GM18870 (cell line): Measurements from ENCODE around the gene MBTPS1.

ENCODE experiments used
- ATAC-seq: cut with Tn5 transposase; IDR thresholded peaks from one replicate; pipeline ENCODE4 v1.9.1; 2021; ENCODE audit warnings: moderate library complexity; ENCODE audit not compliant: unreplicated experiment

The MBTPS1 gene

DNA sequence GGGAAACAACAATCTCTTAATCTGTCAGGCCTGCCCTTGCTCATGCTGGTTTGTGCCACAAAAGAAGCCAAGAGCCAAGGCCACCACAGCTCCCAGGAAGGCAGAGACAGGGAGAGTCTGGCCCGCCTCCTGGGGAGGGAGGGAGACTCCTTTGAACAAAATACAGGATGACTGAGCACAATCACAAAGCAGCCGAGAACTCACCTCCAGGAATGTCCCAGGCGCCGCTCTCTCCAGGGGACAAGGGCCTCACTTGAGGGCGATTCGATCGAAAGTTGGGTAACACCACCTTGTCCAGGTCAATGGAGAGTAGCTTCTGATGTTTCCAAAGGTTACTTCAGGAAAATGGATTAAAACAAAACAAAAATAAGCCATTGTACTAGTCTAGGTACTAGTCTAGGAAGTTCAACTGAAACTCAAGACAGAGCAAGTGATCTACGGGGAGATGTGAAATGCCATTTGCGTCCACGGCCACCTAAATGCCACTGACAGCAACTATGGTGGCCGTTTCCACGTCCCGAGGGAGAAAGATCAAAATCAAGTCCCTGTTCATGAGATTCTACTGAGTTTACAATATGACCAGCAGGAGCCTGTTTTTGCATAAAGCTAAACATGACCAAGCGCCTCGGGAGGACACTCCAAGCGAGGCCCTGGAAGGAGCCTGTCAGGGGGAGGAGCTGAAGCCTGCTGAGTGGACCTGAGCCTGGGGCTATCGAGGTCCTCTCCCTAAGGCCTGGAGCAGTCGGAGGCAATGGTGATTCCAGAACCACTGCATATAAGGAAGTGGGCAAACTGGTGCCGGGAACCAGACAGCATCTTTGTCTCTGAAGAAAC is 60.7 kb downstream of the MBTPS1 start:
- no peak for ATAC-seq

DNA sequence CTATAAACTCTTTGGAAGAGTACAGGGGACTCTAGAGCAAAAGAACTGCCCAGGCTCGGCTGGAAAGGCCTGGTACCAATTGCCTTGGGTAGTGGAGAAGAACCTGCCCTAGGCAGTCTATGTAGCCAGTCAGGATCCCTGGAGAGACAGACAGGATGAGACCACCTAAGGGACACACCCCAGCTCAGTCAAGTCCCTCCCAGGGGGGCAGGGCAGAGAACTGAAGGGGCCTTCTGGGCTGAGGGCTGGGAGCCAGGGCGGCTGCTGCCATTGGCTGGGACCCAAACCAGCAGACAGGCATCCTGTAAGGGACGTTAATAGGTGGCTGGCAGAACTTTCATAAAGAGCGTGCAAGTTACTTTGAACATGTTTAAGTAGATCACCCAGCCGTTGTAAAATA is 61.4 kb downstream of the MBTPS1 start:
- ATAC-seq: no peak

DNA sequence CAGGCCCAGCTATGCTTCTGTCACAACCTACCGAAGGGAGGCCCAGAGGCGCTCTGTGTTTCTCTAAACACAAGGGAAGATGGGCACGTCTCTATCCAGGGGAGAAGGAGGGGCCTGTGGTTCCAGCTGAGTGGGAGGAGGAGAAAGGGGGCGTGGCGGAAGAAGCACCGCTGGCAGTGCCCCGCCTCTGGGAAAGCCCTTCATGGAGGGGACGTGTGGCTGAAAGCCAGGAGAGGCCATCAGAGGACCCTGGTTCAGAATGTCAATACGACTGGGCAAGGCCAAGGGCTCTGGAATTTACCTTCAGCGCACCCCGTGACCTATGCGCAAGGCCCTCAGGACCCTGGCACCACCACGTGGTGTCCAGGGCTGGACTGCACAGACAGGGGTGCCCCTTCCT is 61.8 kb downstream of the MBTPS1 start:
- no peak for ATAC-seq

GRCh38 chr16:84054271-84054670 is 62.5 kb downstream of the MBTPS1 start:
- ATAC-seq: no peak

DNA sequence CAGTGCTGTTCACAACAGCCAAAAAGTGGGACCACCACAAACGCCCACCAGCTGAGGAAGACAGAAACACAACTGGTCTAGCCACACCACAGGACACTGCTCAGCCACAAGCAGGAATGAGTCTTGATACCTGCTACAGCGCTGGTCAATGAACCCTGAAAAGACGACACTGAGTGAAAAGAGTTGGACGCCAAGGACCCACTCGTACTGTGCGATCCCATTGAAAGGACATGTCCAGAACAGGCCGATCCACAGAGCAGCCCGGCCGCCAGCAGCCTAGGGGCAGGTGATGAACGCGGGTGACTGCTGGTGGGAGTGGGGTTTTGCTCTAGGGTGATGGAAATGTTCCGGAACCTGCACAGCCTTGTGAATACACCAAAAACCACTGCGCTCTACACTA is 63.5 kb downstream of the MBTPS1 start:
- no peak for ATAC-seq

DNA sequence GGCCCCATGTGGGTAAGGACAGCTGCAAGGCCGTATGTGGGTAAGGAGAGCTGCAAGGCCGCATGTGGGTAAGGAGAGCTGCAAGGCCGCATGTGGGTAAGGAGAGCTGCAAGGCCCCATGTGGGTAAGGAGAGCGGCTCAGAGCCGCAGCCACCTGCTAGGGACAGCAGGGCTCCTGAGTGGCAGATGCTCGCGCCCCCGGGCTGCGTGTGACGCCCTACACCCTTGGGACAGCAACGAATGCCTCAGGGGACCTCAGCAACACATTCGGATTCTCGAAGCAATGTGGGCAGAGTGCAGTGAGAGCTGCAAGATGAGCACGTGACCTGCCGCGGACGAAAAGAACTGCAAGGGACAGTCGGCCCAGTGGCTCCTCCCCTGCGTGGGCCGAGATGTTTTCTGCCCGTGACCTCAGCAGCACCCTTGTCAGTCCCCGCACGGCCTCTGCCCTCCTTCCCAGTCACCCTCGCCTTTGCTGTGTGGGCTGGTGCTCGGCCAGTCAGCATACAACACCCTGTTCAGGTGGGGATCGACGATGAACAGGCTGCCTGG is 64.6 kb downstream of the MBTPS1 start:
- ATAC-seq: no peak

DNA sequence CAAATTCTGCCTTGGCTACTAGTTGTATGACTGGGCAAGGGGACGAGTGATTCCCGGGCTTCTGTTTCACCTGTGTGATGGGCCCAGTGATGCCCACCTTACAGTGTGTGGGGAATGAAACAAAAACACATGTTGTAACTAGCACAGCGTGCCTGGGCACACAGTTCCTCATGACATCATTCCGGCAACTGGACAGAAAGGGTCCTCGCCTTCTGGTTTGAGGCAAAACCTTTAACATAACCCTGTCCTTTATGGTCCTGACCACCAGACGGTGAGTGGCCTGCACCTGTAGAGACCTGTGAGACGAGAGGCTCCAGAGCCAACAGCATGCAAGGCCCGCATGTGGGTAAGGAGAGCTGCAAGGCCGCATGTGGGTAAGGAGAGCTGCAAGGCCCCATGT is 66.4 kb downstream of the MBTPS1 start:
- ATAC-seq: no peak

DNA sequence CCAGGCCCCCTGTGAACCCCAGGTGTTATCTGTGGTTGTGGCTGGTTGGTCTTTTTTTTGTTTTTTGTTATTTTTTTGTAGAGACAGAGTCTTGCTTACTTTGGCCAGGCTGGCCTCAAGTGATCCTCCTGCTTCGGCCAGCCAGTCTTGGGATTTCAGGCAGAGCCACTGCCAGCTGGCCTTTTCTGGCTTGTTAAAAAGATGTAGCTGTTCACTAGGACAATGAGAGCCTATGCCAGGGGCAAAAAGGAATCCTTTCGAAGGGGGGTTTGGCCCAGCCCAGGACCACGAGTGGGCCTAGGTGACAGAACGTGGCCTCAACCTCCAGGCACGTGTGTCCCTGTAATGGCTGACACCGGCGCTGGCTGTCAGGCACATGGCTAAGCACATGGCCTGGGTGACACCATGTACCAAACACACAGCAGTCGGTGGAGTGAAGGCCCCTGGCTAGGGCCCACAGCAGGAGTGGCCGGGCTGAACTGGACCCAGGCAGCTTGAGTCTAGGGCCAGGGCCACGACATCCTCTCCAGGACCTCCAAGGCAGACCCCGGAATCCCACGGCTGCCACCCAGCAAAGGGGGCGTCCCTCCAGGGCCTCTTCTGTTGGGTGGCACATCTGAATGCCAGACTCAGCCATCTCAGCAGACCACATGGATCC is 67.2 kb downstream of the MBTPS1 start:
- no peak for ATAC-seq

DNA sequence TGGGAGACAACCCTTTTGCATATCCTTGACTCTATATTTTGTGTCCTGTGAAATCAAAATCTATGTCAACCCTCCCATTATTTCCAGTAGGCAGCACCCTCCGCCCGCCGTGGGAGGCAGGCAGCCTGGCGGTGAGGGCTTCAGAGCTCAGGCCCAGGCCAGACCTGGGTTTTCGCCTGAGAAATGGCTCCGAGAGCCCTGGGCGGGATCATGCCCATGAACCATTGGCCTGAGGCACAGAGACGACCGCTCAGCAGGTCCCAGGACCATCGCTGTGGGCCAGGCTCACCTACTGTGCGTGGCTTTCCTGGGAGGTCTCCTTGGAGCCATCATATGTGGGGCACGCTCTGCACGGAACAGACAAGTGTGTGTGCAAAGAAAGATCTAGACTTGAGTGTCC is 67.9 kb downstream of the MBTPS1 start:
- ATAC-seq: no peak

GRCh38 chr16:84048270-84048669 is 68.5 kb downstream of the MBTPS1 start:
- no peak for ATAC-seq

DNA sequence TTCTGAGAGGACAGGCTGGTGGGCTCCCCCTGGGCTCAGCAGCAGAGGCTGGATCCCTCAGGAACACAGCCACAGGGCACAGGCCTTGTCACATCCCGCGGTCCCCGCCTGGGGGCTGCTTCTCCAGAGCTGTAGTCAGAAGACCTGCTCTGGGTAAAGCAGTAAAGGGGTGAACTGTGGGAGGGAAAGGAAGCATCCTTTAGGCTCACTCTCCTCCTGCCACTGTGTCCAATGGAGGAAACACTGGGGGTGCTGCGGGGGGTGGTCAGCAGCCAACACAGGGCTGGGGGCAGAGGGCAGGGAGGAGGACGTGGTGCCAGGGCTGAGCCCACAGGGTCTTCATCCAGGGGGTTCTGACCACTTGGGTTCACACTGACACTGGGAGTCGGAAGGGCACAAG is 69.1 kb downstream of the MBTPS1 start:
- no peak for ATAC-seq

GRCh38 chr16:84047206-84047605 is 69.5 kb downstream of the MBTPS1 start:
- ATAC-seq: no peak

DNA sequence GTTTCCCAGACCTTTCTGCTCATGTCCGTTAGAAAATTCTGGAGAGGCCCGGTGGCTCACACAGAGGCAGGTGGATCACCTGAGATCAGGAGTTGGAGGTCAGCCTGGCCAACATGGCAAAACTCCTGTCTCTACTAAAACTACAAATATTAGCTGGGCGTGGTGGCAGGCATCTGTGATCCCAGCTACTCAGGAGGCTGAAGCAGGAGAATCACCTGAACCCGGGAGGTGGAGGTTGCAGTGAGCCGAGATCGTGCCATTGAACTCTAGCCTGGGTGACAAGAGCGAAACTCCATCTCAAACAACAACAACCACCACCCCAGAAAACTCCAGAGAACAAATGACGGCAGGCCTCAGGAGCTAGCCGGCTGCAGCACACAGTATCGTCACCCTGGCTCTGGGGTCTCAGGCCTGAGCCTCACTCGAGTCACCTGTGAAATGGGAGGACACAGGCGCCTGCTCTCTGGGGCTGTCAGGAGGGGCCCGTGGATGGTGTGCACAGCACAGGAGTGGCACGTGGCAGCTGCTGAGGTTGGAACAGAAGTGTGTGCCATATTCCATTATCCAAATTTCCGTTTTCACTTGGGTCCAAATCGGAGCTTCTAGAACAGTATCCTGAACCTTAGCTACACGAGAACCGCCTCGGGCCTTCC is 70.8 kb downstream of the MBTPS1 start:
- ATAC-seq: no peak

GRCh38 chr16:84045001-84045817 is 71.5 kb downstream of the MBTPS1 start:
- ATAC-seq: no peak

DNA sequence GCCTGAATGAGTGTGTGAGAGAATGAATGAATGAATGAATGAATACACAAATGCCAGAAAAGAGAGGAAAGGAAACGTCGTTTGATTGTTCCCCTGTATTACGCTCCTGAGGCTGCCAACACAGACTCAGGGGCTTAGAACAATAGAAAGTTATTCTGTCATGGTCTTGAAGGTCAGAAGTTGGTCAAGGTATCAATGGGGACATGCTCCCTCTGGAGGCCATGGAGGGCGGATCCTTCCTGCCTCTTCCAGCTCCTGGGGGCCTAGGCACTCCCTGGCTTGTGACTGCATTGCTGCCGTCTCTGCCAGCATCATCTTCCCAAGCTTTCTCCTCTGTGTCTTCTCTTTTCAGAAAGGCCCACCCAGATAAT is 72.6 kb downstream of the MBTPS1 start:
- no peak for ATAC-seq

- no peak for ATAC-seq
Measured at GRCh38 chr16:84043486-84044117, 73.1 kb downstream of the MBTPS1 start.

DNA sequence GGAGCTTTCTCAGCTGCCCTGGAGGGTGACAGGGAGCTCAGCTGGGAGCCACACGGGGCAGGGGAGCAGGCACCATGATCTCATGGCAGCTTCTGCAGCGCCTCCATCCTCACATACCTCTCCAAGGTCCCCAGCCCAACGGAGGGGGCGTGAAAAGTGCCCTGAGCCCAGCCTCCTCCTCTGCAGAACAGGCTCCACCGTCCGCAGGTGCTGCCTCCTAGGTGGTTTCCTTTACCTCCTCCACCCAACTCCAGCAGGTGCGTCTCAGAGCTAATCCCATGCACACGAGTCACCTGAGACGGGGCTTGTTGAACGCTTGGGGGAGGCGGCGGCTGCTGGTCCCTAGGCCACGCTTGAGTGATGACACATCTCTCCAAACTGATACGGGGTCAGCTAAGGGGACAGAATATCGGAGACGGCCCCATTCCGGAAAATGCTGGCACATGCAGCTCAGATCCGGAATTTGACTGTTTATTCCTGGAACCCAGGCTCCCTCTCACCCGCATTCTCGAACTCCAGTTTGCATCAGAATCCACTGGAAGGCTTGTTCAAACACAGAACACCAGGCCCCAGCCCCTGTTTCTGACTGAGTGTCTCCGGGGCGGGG is 73.8 kb downstream of the MBTPS1 start:
- no peak for ATAC-seq

DNA sequence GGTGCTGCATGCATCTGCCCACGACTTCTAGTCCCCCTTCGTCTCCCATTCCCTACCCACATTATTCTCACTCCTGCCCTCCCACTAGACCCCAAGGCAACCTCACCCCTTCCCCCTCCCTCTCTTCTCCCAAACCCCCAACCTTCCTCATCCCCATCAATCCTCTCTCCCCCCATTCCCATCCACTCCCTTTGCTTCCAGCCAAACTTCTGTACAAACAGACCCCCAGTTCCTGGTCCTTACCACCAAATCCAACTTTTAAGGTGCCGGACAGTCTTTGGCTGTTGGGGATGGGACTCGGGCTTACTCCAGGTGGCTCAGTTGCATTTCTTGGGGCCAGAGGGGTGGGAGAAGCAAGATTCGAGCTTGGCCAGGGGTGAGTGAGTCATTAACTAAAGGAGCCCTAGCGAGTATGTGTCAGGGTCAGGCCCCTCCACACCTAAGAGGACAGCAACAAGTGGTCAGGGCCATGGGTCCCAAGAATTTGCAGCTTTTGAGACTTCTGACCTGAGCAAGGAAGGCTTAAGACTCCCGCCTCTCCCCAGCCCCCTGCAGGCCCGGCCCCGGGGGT is 74.3 kb downstream of the MBTPS1 start, which contains the start of gene SLC38A8:
Gene SLC38A8, minus strand, starts transcription at position 488 of the 571 bp plus-strand sequence. CDS start 638 bp downstream, outside the sequence.
- ATAC-seq: no peak

DNA sequence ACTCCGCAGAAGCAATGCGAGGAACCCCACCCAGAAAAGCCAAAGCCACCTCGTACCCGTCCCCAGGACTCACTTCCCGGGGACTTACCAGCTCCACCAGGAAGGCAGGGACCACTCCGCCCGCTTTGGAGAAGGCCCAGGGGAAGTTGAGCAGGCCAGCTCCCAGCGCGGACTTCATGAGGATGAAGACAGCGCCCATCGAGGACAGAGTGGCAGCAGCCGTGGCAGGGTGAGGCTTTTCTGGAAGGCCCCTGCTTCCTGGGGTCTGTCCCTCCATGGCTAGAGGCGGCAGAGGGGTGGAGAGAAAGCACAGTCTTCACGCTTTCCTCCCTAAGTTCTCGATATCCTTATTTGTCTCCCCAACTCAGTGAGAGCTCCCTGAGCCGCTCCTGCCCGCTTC is 74.9 kb downstream of the MBTPS1 start:
- ATAC-seq: no peak
